K562 treated with DMSO at 1 percent for 12 hours (cell line): Measurements from ENCODE around the gene HDX. TPM values are rescaled to one million over a fixed set of nuclear protein-coding genes. Genes with fewer than 3 reads are reported as not detected.

Source experiments
- total RNA-seq: library from RNA; unstranded; fragments of 300-600 nt; gene quantifications from 2 replicates; pipeline ENCODE4 v1.2.3, GENCODE V29; 2022; ENCODE audit not compliant: insufficient read depth

Gene HDX, protein sequence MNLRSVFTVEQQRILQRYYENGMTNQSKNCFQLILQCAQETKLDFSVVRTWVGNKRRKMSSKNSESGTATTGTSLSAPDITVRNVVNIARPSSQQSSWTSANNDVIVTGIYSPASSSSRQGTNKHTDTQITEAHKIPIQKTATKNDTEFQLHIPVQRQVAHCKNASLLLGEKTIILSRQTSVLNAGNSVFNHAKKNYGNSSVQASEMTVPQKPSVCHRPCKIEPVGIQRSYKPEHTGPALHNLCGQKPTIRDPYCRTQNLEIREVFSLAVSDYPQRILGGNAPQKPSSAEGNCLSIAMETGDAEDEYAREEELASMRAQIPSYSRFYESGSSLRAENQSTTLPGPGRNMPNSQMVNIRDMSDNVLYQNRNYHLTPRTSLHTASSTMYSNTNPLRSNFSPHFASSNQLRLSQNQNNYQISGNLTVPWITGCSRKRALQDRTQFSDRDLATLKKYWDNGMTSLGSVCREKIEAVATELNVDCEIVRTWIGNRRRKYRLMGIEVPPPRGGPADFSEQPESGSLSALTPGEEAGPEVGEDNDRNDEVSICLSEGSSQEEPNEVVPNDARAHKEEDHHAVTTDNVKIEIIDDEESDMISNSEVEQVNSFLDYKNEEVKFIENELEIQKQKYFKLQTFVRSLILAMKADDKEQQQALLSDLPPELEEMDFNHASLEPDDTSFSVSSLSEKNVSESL
- not detected in 2 replicates for total RNA-seq

GRCh38 chrX:84501798-84502628, at the start of gene HDX:
HDX (minus strand) TSS chrX:84502453; CDS start chrX:84475397, 27,056 bp downstream.

